CD14-positive monocyte (primary cell): ENCODE data around the gene ELMO3. TPM values are rescaled to one million over a fixed set of nuclear protein-coding genes. Genes with fewer than 3 reads are reported as not detected.
A peak's percentile ranks its signal among the peaks of the same experiment; 100 is the strongest.

Experiments used
- DNase-seq, 3 donors: peaks; one replicate each; pipeline ENCODE4 v3.0.0-alpha.2; 2011 to 2022
- H2AFZ ChIP-seq: 2 replicates; pipeline ENCODE4 v1.6.0; 2012; ENCODE audit warnings: mild to moderate bottlenecking, low read depth, low read length, inconsistent platforms; ENCODE audit not compliant: insufficient read depth, poor library complexity, severe bottlenecking
- H3K27ac ChIP-seq, 2 donors: 1 replicate in 1 of 2; 2 replicates in 1 of 2; pipeline ENCODE4 v1.5.1; 2012 to 2013; ENCODE audit warnings: low read length in 2 of 2, control low read depth in 1 of 2, inconsistent platforms in 1 of 2, low read depth in 1 of 2, mild to moderate bottlenecking in 1 of 2
- H3K27me3 ChIP-seq, 2 donors: one replicate each; pipeline versions ENCODE4 v1.6.0 to v1.6.1; 2011 to 2013; ENCODE audit warnings: low read length in 2 of 2; ENCODE audit not compliant: control insufficient read depth in 2 of 2, insufficient read depth in 2 of 2
- H3K36me3 ChIP-seq, 2 donors: replicated peaks in 1 of 2; 1 replicate in 1 of 2; 2 replicates in 1 of 2; pipeline versions ENCODE4 v1.5.1 to v1.6.1; 2012 to 2013; ENCODE audit warnings: low read length in 2 of 2, control low read depth in 1 of 2, inconsistent platforms in 1 of 2, mild to moderate bottlenecking in 1 of 2; ENCODE audit not compliant: insufficient read depth in 2 of 2, control insufficient read depth in 1 of 2
- H3K4me1 ChIP-seq, 2 donors: 1 replicate in 1 of 2; 2 replicates in 1 of 2; pipeline versions ENCODE4 v1.5.1 to v1.6.1; 2012 to 2013; ENCODE audit warnings: low read length in 2 of 2, control low read depth in 1 of 2, inconsistent platforms in 1 of 2, mild to moderate bottlenecking in 1 of 2, moderate library complexity in 1 of 2; ENCODE audit not compliant: insufficient read depth in 2 of 2, control insufficient read depth in 1 of 2
- H3K4me2 ChIP-seq: replicated peaks from 2 replicates; pipeline ENCODE3; 2012; ENCODE audit warnings: low read length, moderate library complexity, mild to moderate bottlenecking; ENCODE audit not compliant: poor library complexity, severe bottlenecking; ENCODE audit errors: extremely low read depth
- H3K4me3 ChIP-seq, 3 experiments: fragments of 200-600 bp in 1 of 3; sonication (generic) in 1 of 3; replicated peaks in 1 of 3; 1 replicate in 2 of 3; 2 replicates in 1 of 3; pipeline ENCODE4 v1.5.1; 2011 to 2013; ENCODE audit warnings: low read length in 3 of 3, mild to moderate bottlenecking in 3 of 3, control low read depth in 2 of 3, low read depth in 2 of 3, inconsistent platforms in 1 of 3, moderate library complexity in 1 of 3
- H3K79me2 ChIP-seq: 2 replicates; pipeline ENCODE4 v1.6.0; 2012; ENCODE audit warnings: mild to moderate bottlenecking, control low read depth, inconsistent platforms, low read length, moderate library complexity; ENCODE audit not compliant: insufficient read depth
- H3K9ac ChIP-seq: 2 replicates; pipeline ENCODE4 v1.6.0; 2017; ENCODE audit warnings: low read length, mild to moderate bottlenecking; ENCODE audit not compliant: insufficient read depth, poor library complexity, severe bottlenecking
- H3K9me3 ChIP-seq, 2 donors: replicated peaks in 1 of 2; 1 replicate in 1 of 2; 2 replicates in 1 of 2; pipeline versions ENCODE4 v1.5.1 to v1.6.1; 2012 to 2013; ENCODE audit warnings: low read length in 2 of 2, control low read depth in 1 of 2; ENCODE audit not compliant: control insufficient read depth in 1 of 2, insufficient read depth in 1 of 2
- H4K20me1 ChIP-seq: 2 replicates; pipeline ENCODE4 v1.6.0; 2012; ENCODE audit warnings: mild to moderate bottlenecking, low read length, control low read depth, moderate library complexity; ENCODE audit not compliant: insufficient read depth
- H3K27ac Mint-ChIP-seq, 7 donors: one replicate each; pipeline ENCODE4 v1.8.0; 2020; ENCODE audit warnings: mild to moderate bottlenecking in 7 of 7, mixed read lengths in 7 of 7, moderate library complexity in 6 of 7, inconsistent platforms in 2 of 7
- H3K27me3 Mint-ChIP-seq, 3 donors: one replicate each; pipeline ENCODE4 v1.8.0; 2021 to 2022; ENCODE audit warnings: low read depth in 3 of 3, mild to moderate bottlenecking in 3 of 3, mixed read lengths in 3 of 3, moderate library complexity in 3 of 3, inconsistent platforms in 1 of 3
- H3K36me3 Mint-ChIP-seq, 2 donors: one replicate each; pipeline ENCODE4 v1.8.0; 2020; ENCODE audit warnings: mixed read lengths in 2 of 2, inconsistent platforms in 1 of 2, mild to moderate bottlenecking in 1 of 2
- H3K4me1 Mint-ChIP-seq: one replicate; pipeline ENCODE4 v1.8.0; 2020; ENCODE audit warnings: mild to moderate bottlenecking, mixed read lengths
- H3K4me3 Mint-ChIP-seq, 2 donors: one replicate each; pipeline ENCODE4 v1.8.0; 2020; ENCODE audit warnings: mild to moderate bottlenecking in 2 of 2, mixed read lengths in 2 of 2, moderate library complexity in 1 of 2
- H3K9me3 Mint-ChIP-seq, 7 donors: one replicate each; pipeline ENCODE4 v1.8.0; 2020 to 2022; ENCODE audit warnings: mixed read lengths in 7 of 7, mild to moderate bottlenecking in 6 of 7, moderate library complexity in 6 of 7, inconsistent platforms in 2 of 7
- CTCF ChIP-seq: fragments of 200-600 bp; IDR thresholded peaks from one replicate; pipeline ENCODE4 v1.8.0; 2022; ENCODE audit warnings: antibody characterized with exemption, mild to moderate bottlenecking
- WGBS: methylation state at CpG from one replicate; pipeline ENCODE4 v1.1.5; 2013; ENCODE audit warnings: missing lambda C conversion rate; ENCODE audit not compliant: insufficient coverage; 5-methylcytosine and 5-hydroxymethylcytosine counted together
- intact Hi-C, 2 donors: fragments of 100-400 bp; cut with micrococcal nuclease; formaldehyde crosslinking; loops; one replicate each; pipeline versions ENCODE4 v1.15.0 to v1.15.1; 2023
- polyA plus RNA-seq, 3 donors: library from polyadenylated mRNA; depleted of rRNA in 1 of 3; unstranded in 2 of 3; stranded (reverse) in 1 of 3; fragments of 300-500 nt in 2 of 3; fragments of >200 nt in 1 of 3; fragmentation: Illumina TruSeq in 2 of 3; gene quantifications; 1 replicate in 2 of 3; 2 replicates in 1 of 3; pipeline ENCODE4 v1.2.3, GENCODE V29; 2012 to 2021

ELMO3 gene
- polyA plus RNA-seq, 3 donors, result 0.15 to 7.0 TPM; not detected in 1

GRCh38 chr16:67209565-67209964 lies 10.6 kb downstream of the ELMO3 start:
- Histone ChIP-seq H3K4me3 (no peak overlapping the region), H3K27me3 (no peaks in the 10 kb centered on the region), H3K79me2 (no peaks in the 10 kb centered on the region), H4K20me1 (no peaks in the 10 kb centered on the region), H3K4me2 (no peak overlapping the region), H3K27ac (no peak overlapping the region), H3K9ac (no peak overlapping the region), H3K9me3 (no peaks in the 10 kb centered on the region), H3K36me3 (peaks cover 6 to 14% of the 10 kb centered on the region in 2 donors), H2AFZ (no peak overlapping the region), H3K4me1 (no peaks in the 10 kb centered on the region)
- peaks cover 0 to 9% (median 5%) of the 10 kb centered on the region in 3 donors for H3K27me3 Mint-ChIP-seq
- intact Hi-C loops, result no loop called here
- WGBS, result 83% methylated on average over 1 of the region's 8 CpGs
- H3K4me3 Mint-ChIP-seq, result peak overlapping the region in 1 of 2 donors; percentile 39
- H3K4me1 Mint-ChIP-seq, result peaks cover 6% of the 10 kb centered on the region
- H3K27ac Mint-ChIP-seq, result no peak overlapping the region
- H3K9me3 Mint-ChIP-seq, result peaks cover 0 to 2% (median 0%) of the 10 kb centered on the region in 7 donors
- no peak for DNase-seq
- H3K36me3 Mint-ChIP-seq, result peaks cover 8 to 23% of the 10 kb centered on the region in 2 donors
- no peak for TF ChIP-seq CTCF

GRCh38 chr16:67210069-67210937 lies 11.4 kb downstream of the ELMO3 start:
- H3K9me3 ChIP-seq, result no peaks in the 10 kb centered on the region
- Mint-ChIP-seq H3K27ac (peak overlapping the region in 1 of 7 donors; percentile 41), H3K36me3 (peaks cover 8 to 15% of the 10 kb centered on the region in 2 donors), H3K4me1 (peaks cover 6% of the 10 kb centered on the region), H3K4me3 (no peak overlapping the region), H3K9me3 (peaks cover 0 to 2% (median 0%) of the 10 kb centered on the region in 7 donors), H3K27me3 (peaks cover 0 to 7% (median 5%) of the 10 kb centered on the region in 3 donors)
- no peak overlapping the region for H2AFZ ChIP-seq
- no peak overlapping the region for H3K27ac ChIP-seq
- no peak overlapping the region for H3K9ac ChIP-seq
- H3K27me3 ChIP-seq, result no peaks in the 10 kb centered on the region
- WGBS, result 97% methylated on average over 25 of the region's 25 CpGs
- H3K36me3 ChIP-seq, result peaks cover 6 to 12% of the 10 kb centered on the region in 2 donors
- no peaks in the 10 kb centered on the region for H3K79me2 ChIP-seq
- intact Hi-C loops, result no loop called here
- no peaks in the 10 kb centered on the region for H3K4me1 ChIP-seq
- H3K4me3 ChIP-seq, result no peak overlapping the region
- H4K20me1 ChIP-seq, result no peaks in the 10 kb centered on the region
- TF ChIP-seq CTCF, result no peak
- DNase-seq, result no peak
- H3K4me2 ChIP-seq, result no peak overlapping the region
